HG03354 (cell line): ENCODE results near the gene NT5C3B.
"Not testable (repeated sequence)": the region's sequence is repeated elsewhere in the genome, so short reads cannot be mapped to it uniquely, and the experiment has no call there.

ENCODE experiments used
- ATAC-seq: cut with Tn5 transposase; IDR thresholded peaks from one replicate; pipeline ENCODE4 v1.9.1; 2021; ENCODE audit warnings: mild to moderate bottlenecking; ENCODE audit not compliant: unreplicated experiment, poor library complexity, severe bottlenecking

Gene NT5C3B

DNA sequence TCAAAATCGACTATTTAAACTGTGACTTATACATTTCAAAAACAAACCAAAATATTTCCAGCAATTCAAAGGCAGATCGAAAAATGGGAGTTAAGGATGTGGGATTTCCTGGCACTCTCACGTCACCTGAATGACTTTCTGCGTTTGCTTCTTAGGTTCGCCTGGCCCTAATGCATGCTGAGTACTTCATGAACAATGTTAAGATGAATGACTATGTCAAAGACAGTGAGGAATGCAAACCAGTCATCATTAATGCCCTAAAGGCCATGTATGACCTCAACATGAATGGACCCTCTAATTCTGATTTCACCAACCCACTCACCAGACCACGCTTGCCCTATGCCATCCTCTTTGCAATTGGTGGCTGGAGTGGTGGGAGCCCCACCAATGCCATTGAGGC, 8.9 kb upstream of the NT5C3B start:
- ATAC-seq = no peak

DNA sequence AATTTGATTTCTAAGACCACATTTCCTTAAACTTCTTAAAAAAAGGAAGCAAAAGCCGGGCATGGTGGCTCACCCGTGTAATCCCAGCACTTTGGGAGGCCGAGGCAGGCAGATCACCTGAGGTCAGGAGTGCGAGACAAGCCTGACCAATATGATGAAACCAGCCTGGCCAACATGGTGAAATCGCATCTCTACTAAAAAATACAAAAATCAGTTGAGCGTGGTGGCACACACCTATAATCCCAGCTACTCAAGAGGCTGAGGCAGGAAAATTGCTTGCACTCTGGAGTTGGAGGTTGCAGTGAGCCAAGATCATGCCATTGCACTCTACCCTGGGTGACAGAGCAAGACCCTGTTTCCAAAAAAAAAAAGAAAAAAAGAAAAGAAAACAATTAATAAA, 4.7 kb upstream of the NT5C3B start:
- ATAC-seq = not testable (repeated sequence)

DNA sequence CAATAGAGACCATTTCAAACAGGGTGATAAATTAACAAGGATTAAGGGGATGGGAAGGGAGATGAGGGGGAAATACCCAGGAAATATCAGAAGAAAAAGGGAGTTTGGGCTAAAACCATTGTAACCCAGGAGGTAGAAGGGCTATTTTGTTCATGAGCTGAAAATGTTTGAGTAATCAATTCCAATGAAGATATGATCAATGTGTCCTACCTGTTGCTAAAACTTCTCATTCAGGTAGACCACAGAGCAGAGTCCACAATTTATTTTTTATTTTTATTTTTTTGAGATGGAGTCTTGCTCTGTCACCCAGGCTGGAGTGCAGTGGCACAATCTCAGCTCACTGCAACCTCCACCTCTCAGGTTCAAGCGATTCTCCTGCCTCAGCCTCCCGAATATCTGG, 3.4 kb upstream of the NT5C3B start:
- not testable (repeated sequence) for ATAC-seq

DNA sequence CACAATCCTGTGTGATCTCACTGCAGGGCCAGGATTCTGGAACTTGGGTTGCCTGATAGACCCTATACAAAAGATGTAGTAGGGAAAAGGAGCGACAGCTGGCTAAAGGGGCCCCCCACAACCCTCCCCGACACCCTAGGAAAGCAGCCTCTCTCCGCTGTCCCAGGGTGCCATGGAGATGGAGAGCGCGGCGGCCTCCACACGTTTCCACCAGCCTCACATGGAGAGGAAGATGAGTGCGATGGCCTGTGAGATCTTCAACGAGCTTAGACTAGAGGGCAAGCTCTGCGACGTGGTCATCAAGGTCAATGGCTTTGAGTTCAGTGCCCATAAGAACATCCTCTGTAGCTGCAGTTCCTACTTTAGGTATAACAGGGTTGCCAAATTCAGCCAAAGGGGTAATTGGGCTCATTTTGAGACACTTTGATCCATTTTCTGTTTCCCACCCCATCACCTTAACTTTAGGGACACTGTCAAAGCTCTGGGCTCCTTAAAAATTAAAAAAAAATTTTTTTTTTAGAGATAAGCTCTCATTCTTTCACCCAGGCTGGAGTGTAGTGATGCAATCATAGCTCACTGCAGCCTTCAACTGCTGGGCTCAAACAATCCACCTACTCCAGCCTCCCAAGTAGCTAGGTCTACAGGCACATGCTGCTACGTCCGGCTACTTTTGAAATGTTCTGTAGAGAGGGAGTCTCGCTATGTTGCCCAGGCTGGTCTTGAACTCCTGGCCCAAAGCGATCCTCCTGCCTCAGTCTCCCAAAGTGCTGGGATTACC, 1.9 kb upstream of the NT5C3B start, which contains the start of gene KLHL10:
TSS of gene KLHL10 (plus strand) at position 65 of the 778 bp plus-strand sequence. CDS start at position 173, 108 bp downstream.
- no peak for ATAC-seq

DNA sequence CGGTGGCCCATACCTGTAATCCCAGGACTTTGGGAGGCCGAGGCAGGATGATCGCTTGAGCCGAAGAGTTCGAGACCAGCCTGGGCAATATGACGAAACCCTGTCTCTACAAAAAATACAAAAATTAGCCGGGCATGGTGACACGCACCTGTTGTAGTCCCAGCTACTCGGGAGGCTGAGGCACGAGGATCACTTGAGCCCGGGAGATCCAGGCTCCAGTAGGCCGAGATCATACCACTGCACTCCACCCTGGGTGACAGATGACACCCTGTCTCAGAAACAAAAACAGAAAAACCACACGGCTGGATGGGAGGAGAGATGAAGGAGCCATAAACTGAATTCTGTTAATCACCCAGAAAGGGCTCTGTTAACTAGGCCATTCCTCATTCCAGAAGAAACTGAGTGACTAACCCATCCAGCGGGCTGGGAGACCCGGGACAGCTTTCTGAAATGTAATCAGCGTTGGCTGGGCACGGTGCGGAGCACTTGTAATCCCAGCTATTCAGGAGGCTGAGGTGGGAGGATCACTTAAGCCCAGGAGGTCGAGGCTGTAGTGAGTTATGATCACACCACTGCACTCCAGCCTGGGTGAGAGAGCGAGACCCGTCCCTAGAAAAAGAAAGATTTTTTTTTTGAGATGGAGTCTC, 641 bp upstream of the NT5C3B start:
- no peak for ATAC-seq

DNA sequence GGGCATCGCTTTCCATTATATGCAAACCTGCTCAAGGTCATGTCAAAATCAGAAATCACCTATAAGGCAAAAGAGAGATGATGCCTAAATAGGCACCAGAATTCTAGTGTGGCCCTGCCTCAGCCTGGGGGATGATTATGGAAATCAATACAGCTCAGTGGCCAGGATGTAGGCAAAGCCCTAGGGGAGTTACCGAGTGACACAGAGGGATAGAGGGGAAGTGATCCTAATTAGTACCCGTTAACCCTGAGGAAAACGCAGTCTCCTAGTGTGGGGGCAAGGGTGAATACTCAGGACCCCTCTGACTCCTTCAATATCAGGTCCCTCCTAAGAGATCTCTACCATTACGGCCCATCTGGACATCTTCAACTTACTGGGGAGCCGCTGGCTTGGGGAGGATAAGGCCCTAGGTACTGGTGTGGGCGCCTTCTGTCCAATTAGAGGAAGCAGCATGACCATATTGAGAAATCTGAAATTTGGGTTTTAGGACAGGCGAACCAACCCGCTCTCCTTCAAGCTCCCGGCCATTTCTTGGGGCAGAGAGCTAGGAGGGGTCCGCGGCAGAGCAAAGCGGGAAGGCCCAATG, 725 bp downstream of the NT5C3B start:
- no peak for ATAC-seq

DNA sequence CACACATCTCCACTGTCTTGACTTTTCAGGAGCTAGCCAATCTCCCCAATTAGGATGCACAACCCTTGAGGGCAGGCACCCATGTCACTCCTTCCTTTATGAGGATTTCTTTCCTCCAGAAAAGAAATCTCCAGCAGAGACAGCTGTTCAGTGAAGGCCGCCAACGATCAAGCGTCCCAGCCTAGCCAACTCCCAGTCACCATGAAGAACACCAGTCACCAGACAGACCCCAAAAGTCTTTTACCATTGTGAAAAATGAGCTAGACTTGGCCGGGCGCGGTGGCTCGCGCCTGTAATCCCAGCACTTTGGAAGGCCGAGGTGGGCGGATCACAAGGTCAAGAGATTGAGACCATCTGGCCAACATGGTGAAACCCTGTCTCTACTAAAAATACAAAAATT, 6.1 kb downstream of the NT5C3B start:
- not testable (repeated sequence) for ATAC-seq

DNA sequence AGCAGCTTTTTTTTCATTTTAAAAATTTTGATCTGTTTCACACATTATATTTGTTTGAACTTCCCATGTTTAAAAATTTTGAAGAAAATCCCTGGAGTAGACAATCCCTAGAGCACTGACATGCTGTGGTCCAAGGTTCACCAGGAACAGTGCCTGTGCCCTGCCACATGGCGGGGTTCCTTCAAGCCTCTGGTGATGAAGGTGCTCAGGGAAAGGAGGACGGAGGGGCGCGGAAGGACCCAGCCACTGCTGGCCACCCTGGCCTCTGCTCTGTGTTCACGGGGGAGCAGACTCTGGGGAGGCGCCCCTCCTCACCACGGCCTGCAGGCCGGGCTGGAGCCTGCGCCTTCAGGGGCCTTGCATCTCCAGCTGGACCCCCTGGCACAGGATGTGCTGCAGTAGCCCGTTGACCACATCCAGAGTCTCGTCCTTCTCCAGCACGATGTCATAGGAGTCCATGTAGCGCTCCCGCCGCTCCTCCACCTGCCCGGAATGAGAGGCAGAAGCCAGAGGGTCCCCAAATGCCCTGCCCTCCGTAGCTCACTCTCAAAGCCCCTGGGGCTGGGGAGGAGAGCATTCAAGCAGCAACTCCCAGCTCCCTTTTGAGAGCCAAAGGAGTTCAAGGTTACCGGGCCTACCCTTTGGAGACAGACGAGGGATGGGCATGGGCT, 10.7 kb downstream of the NT5C3B start:
- no peak for ATAC-seq

DNA sequence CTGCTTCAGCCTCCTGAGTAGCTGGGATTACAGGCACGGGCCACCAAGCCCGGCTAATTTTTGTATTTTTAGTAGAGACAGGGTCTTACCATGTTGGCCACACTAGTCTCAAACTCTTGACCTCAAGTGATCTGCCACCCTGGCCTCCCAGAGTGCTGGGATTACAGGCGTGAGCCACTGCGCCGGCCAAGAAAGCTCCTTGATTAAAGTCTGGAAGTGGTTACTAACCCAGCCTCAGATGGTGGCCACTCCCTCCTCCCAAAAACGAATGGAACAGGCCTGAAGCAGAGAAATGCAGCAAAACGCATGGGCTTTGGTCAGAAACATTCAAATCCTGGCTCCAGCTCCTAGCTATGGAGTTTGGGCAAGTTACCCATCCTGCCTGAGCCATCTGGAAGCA, 11.9 kb downstream of the NT5C3B start:
- no peak for ATAC-seq

DNA sequence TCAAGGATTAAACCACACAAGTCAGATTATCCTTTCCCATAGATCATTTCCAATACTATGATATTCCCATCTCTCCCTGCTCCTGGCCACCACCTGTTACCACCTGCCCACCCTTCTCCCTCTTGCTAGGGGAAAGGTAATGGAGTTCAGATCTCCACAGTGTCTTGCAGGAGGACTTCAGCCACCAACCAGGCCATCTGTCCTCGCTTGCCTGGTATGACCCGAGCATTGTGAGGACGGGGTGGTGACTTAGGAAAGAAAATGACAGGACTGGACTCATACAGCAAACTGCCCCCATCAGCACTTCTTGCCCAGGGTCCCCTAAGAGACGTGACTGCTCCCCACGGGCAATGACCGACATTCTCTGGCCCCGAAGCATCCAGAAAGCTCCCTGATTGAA, 12.5 kb downstream of the NT5C3B start:
- ATAC-seq = no peak

DNA sequence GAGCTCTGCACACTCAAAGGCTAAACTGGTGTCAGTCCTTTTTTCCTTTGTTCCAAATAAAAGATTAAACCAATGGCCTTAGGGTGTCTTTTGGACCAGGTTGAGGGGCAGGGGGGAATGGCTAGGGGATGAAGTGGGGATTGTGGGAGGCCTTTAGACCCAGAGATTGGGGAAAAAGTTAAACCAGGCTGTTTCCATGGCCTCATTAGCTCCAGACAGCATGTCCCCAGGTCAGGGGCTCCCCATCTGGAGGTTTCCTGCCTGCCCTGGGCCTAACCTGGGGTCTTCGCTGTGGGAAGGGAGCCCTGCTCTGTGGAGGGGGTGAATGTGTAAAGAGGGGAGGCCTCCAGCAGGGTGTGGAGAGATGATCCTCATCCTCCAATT, 12.9 kb downstream of the NT5C3B start:
- ATAC-seq = no peak

DNA sequence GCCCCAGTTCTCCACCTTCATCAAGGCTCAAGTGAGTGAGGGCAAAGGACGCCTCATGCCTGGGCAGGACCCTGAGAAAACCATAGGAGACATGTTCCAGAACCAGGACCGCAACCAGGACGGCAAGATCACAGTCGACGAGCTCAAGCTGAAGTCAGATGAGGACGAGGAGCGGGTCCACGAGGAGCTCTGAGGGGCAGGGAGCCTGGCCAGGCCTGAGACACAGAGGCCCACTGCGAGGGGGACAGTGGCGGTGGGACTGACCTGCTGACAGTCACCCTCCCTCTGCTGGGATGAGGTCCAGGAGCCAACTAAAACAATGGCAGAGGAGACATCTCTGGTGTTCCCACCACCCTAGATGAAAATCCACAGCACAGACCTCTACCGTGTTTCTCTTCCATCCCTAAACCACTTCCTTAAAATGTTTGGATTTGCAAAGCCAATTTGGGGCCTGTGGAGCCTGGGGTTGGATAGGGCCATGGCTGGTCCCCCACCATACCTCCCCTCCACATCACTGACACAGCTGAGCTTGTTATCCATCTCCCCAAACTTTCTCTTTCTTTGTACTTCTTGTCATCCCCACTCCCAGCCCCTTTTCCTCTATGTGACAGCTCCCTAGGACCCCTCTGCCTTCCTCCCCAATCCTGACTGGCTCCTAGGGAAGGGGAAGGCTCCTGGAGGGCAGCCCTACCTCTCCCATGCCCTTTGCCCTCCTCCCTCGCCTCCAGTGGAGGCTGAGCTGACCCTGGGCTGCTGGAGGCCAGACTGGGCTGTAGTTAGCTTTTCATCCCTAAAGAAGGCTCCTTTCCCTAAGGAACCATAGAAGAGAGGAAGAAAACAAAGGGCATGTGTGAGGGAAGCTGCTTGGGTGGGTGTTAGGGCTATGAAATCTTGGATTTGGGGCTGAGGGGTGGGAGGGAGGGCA, 13.6 kb downstream of the NT5C3B start:
- ATAC-seq = no peak

DNA sequence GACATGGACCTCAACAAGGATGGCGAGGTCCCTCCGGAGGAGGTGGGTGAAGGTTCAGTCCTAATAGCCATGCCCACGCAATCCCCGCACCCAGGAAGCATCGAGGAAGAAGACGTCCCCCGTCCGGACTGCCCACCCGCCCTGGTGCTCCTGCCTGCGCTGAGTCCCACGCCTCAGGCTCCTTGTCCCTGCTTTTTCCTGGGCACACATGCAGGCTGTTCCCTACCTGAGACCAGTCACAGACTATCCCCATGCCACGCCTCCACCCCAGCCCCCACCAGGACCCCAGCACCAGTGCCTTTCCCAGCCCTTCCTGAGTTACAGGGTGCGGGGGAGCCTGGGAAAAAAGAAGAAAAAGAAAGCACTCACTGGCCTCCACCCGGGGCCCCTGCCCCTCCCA, 14.3 kb downstream of the NT5C3B start:
- ATAC-seq = no peak

DNA sequence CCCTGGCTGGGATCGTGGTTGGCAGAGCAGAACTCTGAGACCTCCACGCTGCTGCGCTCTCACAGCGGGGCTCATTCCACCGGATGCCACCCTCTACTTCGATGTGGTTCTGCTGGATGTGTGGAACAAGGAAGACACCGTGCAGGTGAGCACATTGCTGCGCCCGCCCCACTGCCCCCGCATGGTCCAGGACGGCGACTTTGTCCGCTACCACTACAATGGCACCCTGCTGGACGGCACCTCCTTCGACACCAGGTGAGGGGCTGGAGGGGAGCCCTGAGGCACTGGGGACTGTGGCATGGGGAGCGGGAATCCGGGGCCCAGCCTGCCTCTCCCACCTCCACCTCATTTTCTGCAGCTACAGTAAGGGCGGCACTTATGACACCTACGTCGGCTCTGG, 18.0 kb downstream of the NT5C3B start:
- ATAC-seq = no peak

DNA sequence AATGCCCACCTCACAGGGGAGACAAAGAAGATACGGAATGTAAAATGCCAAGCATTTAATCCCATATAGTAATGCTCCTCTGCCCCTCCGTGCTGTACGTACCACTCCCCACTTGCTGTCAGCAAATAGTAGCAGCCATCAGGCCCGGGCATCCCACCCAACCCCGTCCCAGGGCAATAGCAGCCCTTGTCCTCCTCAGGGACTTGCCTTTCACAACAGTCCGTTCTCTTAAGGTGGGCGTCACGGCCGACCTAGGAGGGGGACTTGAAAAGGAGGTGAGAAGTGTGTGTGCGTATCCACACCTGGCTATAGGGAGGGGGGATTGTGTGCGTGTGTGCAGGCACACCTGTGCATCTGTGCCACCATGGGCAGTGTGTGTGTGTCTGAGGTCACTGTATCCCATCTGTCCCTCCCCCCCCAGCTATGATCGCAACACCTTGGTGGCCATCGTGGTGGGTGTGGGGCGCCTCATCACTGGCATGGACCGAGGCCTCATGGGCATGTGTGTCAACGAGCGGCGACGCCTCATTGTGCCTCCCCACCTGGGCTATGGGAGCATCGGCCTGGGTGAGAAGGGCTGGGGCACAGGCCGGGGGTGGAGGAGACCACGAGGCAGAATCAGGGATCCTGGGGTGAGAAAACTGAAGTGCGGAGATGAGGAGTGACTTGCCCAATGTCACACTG, 19.3 kb downstream of the NT5C3B start:
- no peak for ATAC-seq

DNA sequence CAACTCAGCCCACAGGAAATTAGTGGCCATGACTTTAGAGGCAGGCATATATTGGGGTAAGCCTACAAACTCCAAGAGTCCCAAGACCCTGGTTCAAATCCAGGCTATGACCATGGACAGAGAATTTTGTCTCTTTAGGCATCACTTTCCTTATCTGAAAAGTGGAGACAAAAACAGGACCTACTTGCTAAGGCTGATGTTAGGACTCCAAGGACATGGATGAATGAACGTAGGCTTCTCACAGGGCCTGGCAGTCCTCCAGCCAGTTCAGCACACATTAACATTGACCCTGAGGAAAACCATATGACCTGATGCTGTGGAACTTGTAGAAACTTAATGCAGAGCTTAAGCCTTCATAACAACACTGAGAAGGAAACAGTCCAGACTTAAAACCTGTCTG, 21.8 kb downstream of the NT5C3B start:
- no peak for ATAC-seq

DNA sequence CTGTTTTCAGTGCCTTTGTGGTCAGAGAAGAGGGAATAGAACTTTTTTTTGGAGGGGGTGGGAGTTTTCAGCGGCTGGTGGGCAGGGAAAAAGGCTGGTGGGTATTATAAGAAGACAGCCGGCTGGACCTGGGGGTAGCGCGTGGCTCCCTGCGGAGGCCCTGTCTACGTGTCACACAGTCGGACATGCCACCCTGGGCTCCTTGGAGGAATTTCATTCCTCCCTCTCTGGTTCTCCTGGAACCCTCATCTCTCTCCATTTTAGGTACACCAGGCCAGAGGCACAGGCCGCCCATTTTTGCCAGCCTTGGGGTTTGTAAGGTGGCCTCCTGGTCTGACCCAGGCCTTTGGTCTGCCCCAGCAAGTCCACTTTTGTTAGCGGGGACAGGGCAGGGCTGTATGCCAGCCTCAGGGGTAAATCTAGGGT, 22.3 kb downstream of the NT5C3B start:
- no peak for ATAC-seq

DNA sequence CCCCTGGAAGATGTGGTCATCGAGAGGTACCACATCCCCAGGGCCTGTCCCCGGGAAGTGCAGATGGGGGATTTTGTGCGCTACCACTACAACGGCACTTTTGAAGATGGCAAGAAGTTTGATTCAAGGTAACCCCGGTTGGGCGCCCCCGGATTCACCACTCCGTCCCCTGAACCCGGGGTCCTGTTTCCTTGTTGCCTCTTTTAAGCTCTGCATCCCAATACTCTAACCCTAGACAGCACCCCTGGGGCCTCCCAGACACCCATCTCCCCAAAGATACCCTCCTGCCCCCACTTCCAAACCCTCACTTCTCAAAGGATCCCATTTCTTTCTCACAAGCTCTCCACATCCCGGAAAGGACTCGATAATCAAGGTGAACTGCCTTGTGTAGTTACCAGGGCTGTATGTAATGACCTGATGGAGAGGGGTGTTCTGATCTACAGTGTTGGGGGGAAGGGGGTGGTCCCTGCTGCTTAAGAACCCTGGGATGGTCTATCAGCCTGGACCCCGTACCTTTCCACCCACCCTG, 22.8 kb downstream of the NT5C3B start:
- ATAC-seq = no peak
